Type B pancreatic cell (in vitro differentiated cells): ENCODE results near the gene PTHLH. TPM values are rescaled to one million over a fixed set of nuclear protein-coding genes. Genes with fewer than 3 reads are reported as not detected.
A peak's percentile ranks its signal among the peaks of the same experiment; 100 is the strongest.

Experiments used
- DNase-seq: peaks from one replicate; pipeline ENCODE4 v3.0.0; 2021; ENCODE audit warnings: mixed read lengths; ENCODE audit not compliant: unreplicated experiment; ENCODE audit errors: extremely low spot score
- H3K27ac Mint-ChIP-seq: 2 replicates; pipeline ENCODE4 v1.8.0; 2021; ENCODE audit warnings: mild to moderate bottlenecking, mixed read lengths
- H3K27me3 Mint-ChIP-seq: 2 replicates; pipeline ENCODE4 v1.8.0; 2021; ENCODE audit warnings: mixed read lengths
- H3K36me3 Mint-ChIP-seq: 2 replicates; pipeline ENCODE4 v1.8.0; 2021; ENCODE audit warnings: mixed read lengths
- H3K4me1 Mint-ChIP-seq: one replicate; pipeline ENCODE4 v1.8.0; 2021; ENCODE audit warnings: mixed read lengths; ENCODE audit not compliant: unreplicated experiment
- H3K4me3 Mint-ChIP-seq: 2 replicates; pipeline ENCODE4 v1.8.0; 2021; ENCODE audit warnings: mild to moderate bottlenecking, mixed read lengths
- H3K9me3 Mint-ChIP-seq: 2 replicates; pipeline ENCODE4 v1.8.0; 2021; ENCODE audit warnings: mixed read lengths
- CTCF ChIP-seq: fragments of 200-600 bp; sonication (generic); conservative IDR thresholded peaks from 2 replicates; pipeline ENCODE4 v1.5.0; 2021; ENCODE audit warnings: antibody characterized with exemption, mild to moderate bottlenecking
- total RNA-seq: library from RNA; stranded (reverse); gene quantifications from 2 replicates; pipeline ENCODE4 v1.2.1, GENCODE V29; 2021; ENCODE audit warnings: low replicate concordance

The PTHLH gene
- total RNA-seq, 1 donor from 2014 or later = 6.3 TPM

DNA sequence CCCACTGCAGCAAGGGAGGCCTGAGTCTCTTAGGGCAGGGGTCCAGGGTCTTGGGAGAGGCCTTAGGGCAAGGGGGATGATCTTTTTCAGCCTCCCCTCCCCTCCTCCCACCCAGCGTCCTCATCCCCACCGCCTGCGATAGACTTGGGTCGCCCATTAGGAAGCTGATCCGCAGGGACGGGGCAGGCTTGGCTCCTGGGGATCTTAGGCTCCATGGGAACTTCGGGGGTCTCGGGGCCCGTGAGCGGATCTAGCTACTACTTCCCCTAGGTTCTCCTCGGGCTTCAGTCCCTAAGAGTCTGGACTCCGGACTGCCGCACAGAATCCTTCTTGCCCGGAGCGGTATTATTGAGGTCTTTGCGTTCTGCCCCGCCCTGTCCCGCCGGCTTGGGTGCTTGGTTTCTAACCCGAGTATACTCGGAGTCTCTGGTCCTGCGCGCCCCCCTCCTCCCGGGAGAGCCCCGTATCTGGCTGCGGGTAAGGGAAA, 2.2 kb upstream of the PTHLH start:
- H3K27ac Mint-ChIP-seq = no peak overlapping the region
- peaks cover 5% of the 10 kb centered on the region for H3K4me1 Mint-ChIP-seq
- H3K36me3 Mint-ChIP-seq = peaks cover 2% of the 10 kb centered on the region
- H3K9me3 Mint-ChIP-seq = no peaks in the 10 kb centered on the region
- H3K27me3 Mint-ChIP-seq = peaks cover 96% of the 10 kb centered on the region
- peak overlapping the region; percentile 82 for H3K4me3 Mint-ChIP-seq
- no peak for TF ChIP-seq CTCF
- DNase-seq = no peak

- DNase-seq = no peak
- Mint-ChIP-seq H3K27ac (no peak overlapping the region), H3K4me1 (peaks cover 5% of the 10 kb centered on the region), H3K4me3 (peak overlapping the region; percentile 1), H3K27me3 (peaks cover 96% of the 10 kb centered on the region), H3K9me3 (no peaks in the 10 kb centered on the region), H3K36me3 (peaks cover 6% of the 10 kb centered on the region)
- no peak for TF ChIP-seq CTCF
Observed at GRCh38 chr12:27973487-27973890, 956 bp upstream of the PTHLH start.

DNA sequence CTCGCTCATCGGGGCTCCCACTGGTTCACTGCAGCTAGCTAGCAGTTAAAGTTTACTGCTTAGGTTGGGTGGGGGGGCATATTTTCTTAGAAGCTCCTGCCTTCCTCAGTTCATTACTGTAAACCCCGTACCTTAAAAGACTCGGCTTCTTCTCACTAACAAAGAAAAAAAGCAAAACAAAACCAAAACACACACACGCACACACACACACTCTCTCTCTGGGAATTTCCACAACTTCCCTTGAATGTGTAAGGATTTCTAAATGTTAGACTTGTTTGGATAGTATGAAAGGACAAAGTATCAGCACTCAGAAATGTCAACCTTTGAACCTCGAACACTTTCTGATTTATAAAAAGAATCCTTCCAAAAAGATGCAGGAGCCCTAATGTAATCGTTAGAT, 927 bp downstream of the PTHLH start:
- H3K4me1 Mint-ChIP-seq = peaks cover 5% of the 10 kb centered on the region
- peaks cover 8% of the 10 kb centered on the region for H3K36me3 Mint-ChIP-seq
- H3K27ac Mint-ChIP-seq = no peak overlapping the region
- no peaks in the 10 kb centered on the region for H3K9me3 Mint-ChIP-seq
- H3K4me3 Mint-ChIP-seq = peak overlapping the region; percentile 91
- no peak for DNase-seq
- H3K27me3 Mint-ChIP-seq = peaks cover 96% of the 10 kb centered on the region
- TF ChIP-seq CTCF = no peak

- no peak for TF ChIP-seq CTCF
- no peak for DNase-seq
- H3K4me3 Mint-ChIP-seq = peak overlapping the region; percentile 91
- peaks cover 8% of the 10 kb centered on the region for H3K36me3 Mint-ChIP-seq
- H3K9me3 Mint-ChIP-seq = no peaks in the 10 kb centered on the region
- H3K27me3 Mint-ChIP-seq = peaks cover 96% of the 10 kb centered on the region
- peaks cover 5% of the 10 kb centered on the region for H3K4me1 Mint-ChIP-seq
- peak overlapping the region; percentile 83 for H3K27ac Mint-ChIP-seq
Observed at GRCh38 chr12:27971121-27971489, 1.4 kb downstream of the PTHLH start.

GRCh38 chr12:27970401-27971120, 2.0 kb downstream of the PTHLH start:
- H3K4me3 Mint-ChIP-seq = peak overlapping the region; percentile 91
- H3K9me3 Mint-ChIP-seq = no peaks in the 10 kb centered on the region
- peaks cover 8% of the 10 kb centered on the region for H3K36me3 Mint-ChIP-seq
- H3K27me3 Mint-ChIP-seq = peaks cover 94% of the 10 kb centered on the region
- peaks cover 5% of the 10 kb centered on the region for H3K4me1 Mint-ChIP-seq
- peak; percentile 70 for DNase-seq
- peak overlapping the region; percentile 83 for H3K27ac Mint-ChIP-seq
- TF ChIP-seq CTCF = no peak
